Measurements from ENCODE around the gene FNBP1.

DNA sequence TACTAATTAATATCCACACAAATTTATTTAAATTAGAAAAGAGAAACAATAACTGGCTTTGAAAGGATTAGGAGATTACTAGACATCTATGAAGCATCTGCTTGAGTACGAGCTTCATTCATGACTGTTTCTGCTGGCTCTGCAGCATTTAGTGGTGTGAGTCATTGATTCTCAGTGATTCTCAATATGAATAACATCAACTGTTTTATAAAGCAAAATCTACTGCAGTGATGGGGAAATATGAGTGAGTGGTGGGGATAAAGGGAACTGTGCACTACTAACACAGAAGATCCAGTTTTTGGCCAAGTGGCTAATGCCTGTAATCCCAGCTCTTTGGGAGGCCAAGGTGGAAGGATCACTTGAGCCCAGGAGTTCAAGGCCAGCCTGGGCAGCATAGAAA lies 8.4 kb downstream of the FNBP1 start:
- TF ChIP-seq, protein P1, sequence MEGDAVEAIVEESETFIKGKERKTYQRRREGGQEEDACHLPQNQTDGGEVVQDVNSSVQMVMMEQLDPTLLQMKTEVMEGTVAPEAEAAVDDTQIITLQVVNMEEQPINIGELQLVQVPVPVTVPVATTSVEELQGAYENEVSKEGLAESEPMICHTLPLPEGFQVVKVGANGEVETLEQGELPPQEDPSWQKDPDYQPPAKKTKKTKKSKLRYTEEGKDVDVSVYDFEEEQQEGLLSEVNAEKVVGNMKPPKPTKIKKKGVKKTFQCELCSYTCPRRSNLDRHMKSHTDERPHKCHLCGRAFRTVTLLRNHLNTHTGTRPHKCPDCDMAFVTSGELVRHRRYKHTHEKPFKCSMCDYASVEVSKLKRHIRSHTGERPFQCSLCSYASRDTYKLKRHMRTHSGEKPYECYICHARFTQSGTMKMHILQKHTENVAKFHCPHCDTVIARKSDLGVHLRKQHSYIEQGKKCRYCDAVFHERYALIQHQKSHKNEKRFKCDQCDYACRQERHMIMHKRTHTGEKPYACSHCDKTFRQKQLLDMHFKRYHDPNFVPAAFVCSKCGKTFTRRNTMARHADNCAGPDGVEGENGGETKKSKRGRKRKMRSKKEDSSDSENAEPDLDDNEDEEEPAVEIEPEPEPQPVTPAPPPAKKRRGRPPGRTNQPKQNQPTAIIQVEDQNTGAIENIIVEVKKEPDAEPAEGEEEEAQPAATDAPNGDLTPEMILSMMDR (IDR thresholded peaks at IDR 0.05) = no peak
- no peak for TF ChIP-seq POLR2A (IDR thresholded peaks at IDR 0.05)

All from body of pancreas (tissue), 4 donors.